ENCODE results near the gene CACNG7. TPM values are rescaled to one million over a fixed set of nuclear protein-coding genes. Genes with fewer than 3 reads are reported as not detected.

CACNG7 gene
- total and polyA plus RNA-seq, 4 donors: not detected

GRCh38 chr19:53944416-53944815 is 35.3 kb downstream of the CACNG7 start:
- Histone ChIP-seq H3K27me3 (ENCODE audit: control insufficient read depth in 4 of 4, insufficient read depth in 4 of 4, low read length in 3 of 4) (peaks cover 2 to 15% (median 4%) of the 10 kb centered on the region in 4 donors), H3K9me3 (ENCODE audit: control insufficient read depth in 4 of 4, low read length in 3 of 4) (peaks cover 0 to 3% (median under 1%) of the 10 kb centered on the region in 4 donors), H3K36me3 (ENCODE audit: control insufficient read depth in 4 of 4, insufficient read depth in 3 of 4, low read depth in 1 of 4, low read length in 3 of 4) (no peaks in the 10 kb centered on the region), H3K27ac (ENCODE audit: low read depth in 1 of 2, low read length in 2 of 2) (no peak overlapping the region), H3K4me1 (ENCODE audit: control insufficient read depth in 4 of 4, insufficient read depth in 4 of 4, low read length in 3 of 4) (no peaks in the 10 kb centered on the region), H3K9ac (ENCODE audit: low read depth in 1 of 2, low read length in 2 of 2) (no peak overlapping the region), H3K4me3 (ENCODE audit: low read depth in 1 of 3, low read length in 3 of 3) (no peak overlapping the region)
- WGBS: 72% methylated on average over 4 of the region's 4 CpGs
- no peak for DNase-seq (ENCODE audit: low spot score)
- TF ChIP-seq SP1 (IDR thresholded peaks at IDR 0.05): no peak
- TF ChIP-seq NR2F2 (IDR thresholded peaks at IDR 0.05): no peak
- no peak for TF ChIP-seq GABPA (IDR thresholded peaks at IDR 0.05 in 1 of 2, conservative IDR thresholded peaks at IDR 0.05 in 1 of 2)
- no peak for TF ChIP-seq REST (IDR thresholded peaks at IDR 0.05)
- TF ChIP-seq, protein P1, sequence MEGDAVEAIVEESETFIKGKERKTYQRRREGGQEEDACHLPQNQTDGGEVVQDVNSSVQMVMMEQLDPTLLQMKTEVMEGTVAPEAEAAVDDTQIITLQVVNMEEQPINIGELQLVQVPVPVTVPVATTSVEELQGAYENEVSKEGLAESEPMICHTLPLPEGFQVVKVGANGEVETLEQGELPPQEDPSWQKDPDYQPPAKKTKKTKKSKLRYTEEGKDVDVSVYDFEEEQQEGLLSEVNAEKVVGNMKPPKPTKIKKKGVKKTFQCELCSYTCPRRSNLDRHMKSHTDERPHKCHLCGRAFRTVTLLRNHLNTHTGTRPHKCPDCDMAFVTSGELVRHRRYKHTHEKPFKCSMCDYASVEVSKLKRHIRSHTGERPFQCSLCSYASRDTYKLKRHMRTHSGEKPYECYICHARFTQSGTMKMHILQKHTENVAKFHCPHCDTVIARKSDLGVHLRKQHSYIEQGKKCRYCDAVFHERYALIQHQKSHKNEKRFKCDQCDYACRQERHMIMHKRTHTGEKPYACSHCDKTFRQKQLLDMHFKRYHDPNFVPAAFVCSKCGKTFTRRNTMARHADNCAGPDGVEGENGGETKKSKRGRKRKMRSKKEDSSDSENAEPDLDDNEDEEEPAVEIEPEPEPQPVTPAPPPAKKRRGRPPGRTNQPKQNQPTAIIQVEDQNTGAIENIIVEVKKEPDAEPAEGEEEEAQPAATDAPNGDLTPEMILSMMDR (IDR thresholded peaks at IDR 0.05; ENCODE audit: low read depth, low read length, missing input control): no peak
- no peak for TF ChIP-seq TAF1 (conservative IDR thresholded peaks at IDR 0.05)
- TF ChIP-seq MAX (IDR thresholded peaks at IDR 0.05): no peak
- TF ChIP-seq ATF3 (IDR thresholded peaks at IDR 0.05): no peak
- no peak for TF ChIP-seq RXRA (IDR thresholded peaks at IDR 0.05)
- no peak for TF ChIP-seq FOXA2 (IDR thresholded peaks at IDR 0.05)
- TF ChIP-seq ZBTB33 (IDR thresholded peaks at IDR 0.05): no peak
- no peak for TF ChIP-seq HNF4A (conservative IDR thresholded peaks at IDR 0.05)
- no peak for TF ChIP-seq JUND (IDR thresholded peaks at IDR 0.05)
- no peak for TF ChIP-seq RAD21 (IDR thresholded peaks at IDR 0.05)

DNA sequence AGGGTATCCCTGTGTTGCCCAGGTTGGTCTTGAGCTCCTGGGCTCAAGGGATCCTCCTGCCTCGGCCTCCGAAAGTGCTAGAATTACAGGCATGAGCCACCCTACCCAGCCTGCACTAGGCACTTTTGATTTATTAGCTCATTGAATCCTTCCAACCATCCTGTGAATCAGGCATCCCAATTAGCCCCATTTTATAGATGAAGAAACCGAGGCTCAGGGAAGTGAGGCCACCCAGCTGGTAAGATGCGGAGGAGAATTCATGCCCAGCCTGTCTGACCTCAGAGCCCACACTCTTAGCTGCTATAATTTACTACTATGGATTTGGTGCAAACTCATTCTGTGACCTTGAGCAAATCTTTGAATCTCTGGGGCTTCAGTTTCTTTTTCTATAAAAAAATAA is 35.9 kb downstream of the CACNG7 start:
- no peak overlapping the region for H3K4me3 ChIP-seq (ENCODE audit: low read depth in 1 of 3, low read length in 3 of 3)
- H3K4me1 ChIP-seq (ENCODE audit: control insufficient read depth in 4 of 4, insufficient read depth in 4 of 4, low read length in 3 of 4): no peaks in the 10 kb centered on the region
- no peak for TF ChIP-seq HNF4A (conservative IDR thresholded peaks at IDR 0.05)
- TF ChIP-seq JUND (IDR thresholded peaks at IDR 0.05): no peak
- no peak for TF ChIP-seq EGR1 (IDR thresholded peaks at IDR 0.05; ENCODE audit: low read depth in 2 of 2)
- no peak for TF ChIP-seq NR2F2 (IDR thresholded peaks at IDR 0.05)
- no peak for TF ChIP-seq RXRA (IDR thresholded peaks at IDR 0.05)
- no peak for TF ChIP-seq HNF4G (IDR thresholded peaks at IDR 0.05)
- TF ChIP-seq ATF3 (IDR thresholded peaks at IDR 0.05): no peak
- TF ChIP-seq ZBTB33 (IDR thresholded peaks at IDR 0.05): no peak
- TF ChIP-seq, protein P1 (IDR thresholded peaks at IDR 0.05; ENCODE audit: low read depth, low read length, missing input control): no peak
- TF ChIP-seq SP1 (IDR thresholded peaks at IDR 0.05): no peak
- TF ChIP-seq RAD21 (IDR thresholded peaks at IDR 0.05): no peak
- no peak for TF ChIP-seq FOXA1 (IDR thresholded peaks at IDR 0.05)
- H3K9me3 ChIP-seq (ENCODE audit: control insufficient read depth in 4 of 4, low read length in 3 of 4): peaks cover 0 to 3% (median 0%) of the 10 kb centered on the region in 4 donors
- no peak for DNase-seq (ENCODE audit: low spot score)
- H3K27ac ChIP-seq (ENCODE audit: low read depth in 1 of 2, low read length in 2 of 2): no peak overlapping the region
- H3K9ac ChIP-seq (ENCODE audit: low read depth in 1 of 2, low read length in 2 of 2): no peak overlapping the region
- no peaks in the 10 kb centered on the region for H3K36me3 ChIP-seq (ENCODE audit: control insufficient read depth in 4 of 4, insufficient read depth in 3 of 4, low read depth in 1 of 4, low read length in 3 of 4)
- 79% methylated on average over 4 of the region's 4 CpGs for WGBS
- H3K27me3 ChIP-seq (ENCODE audit: control insufficient read depth in 4 of 4, insufficient read depth in 4 of 4, low read length in 3 of 4): peaks cover 2 to 15% (median 4%) of the 10 kb centered on the region in 4 donors
